GM19099 (cell line): ENCODE measurements around the gene C19orf73.

ENCODE experiments used
- POLR2A ChIP-seq: IDR thresholded peaks from 3 replicates; pipeline ENCODE4 v1.6.1; 2011; ENCODE audit warnings: low read depth; ENCODE audit not compliant: insufficient read length; ENCODE audit errors: extremely low read depth

Gene C19orf73

GRCh38 chr19:49097453-49098288, 21.3 kb downstream of the C19orf73 start:
- TF ChIP-seq POLR2A = no peak

GRCh38 chr19:49094505-49095482, 24.1 kb downstream of the C19orf73 start:
- no peak for TF ChIP-seq POLR2A

- no peak for TF ChIP-seq POLR2A
Measured at GRCh38 chr19:49092686-49093085, 26.3 kb downstream of the C19orf73 start.

- no peak for TF ChIP-seq POLR2A
Measured at GRCh38 chr19:49091391-49092038, 27.4 kb downstream of the C19orf73 start.

GRCh38 chr19:49086296-49086695, 32.6 kb downstream of the C19orf73 start:
- no peak for TF ChIP-seq POLR2A

- TF ChIP-seq POLR2A = no peak
Measured at GRCh38 chr19:49085868-49086232, 33.1 kb downstream of the C19orf73 start.

- TF ChIP-seq POLR2A = peak; percentile 97
Measured at GRCh38 chr19:49085020-49085867, 33.7 kb downstream of the C19orf73 start, which contains the start of gene SNRNP70. TSS of gene SNRNP70 (plus strand) at chr19:49085451. CDS start at chr19:49086415, 964 bp downstream.

- no peak for TF ChIP-seq POLR2A
Measured at GRCh38 chr19:49084206-49085019, 34.5 kb downstream of the C19orf73 start.

GRCh38 chr19:49081273-49081672, 37.7 kb downstream of the C19orf73 start:
- no peak for TF ChIP-seq POLR2A

GRCh38 chr19:49080392-49080791, 38.6 kb downstream of the C19orf73 start:
- no peak for TF ChIP-seq POLR2A

- no peak for TF ChIP-seq POLR2A
Measured at GRCh38 chr19:49073514-49074378, 45.2 kb downstream of the C19orf73 start.

GRCh38 chr19:49071860-49072547, 46.9 kb downstream of the C19orf73 start:
- no peak for TF ChIP-seq POLR2A
